HG03457 (cell line): ENCODE data around the gene CDC14A.

Source experiments
- ATAC-seq: cut with Tn5 transposase; IDR thresholded peaks from one replicate; pipeline ENCODE4 v1.9.1; 2021; ENCODE audit warnings: moderate number of reproducible peaks; ENCODE audit not compliant: unreplicated experiment

Gene CDC14A

DNA sequence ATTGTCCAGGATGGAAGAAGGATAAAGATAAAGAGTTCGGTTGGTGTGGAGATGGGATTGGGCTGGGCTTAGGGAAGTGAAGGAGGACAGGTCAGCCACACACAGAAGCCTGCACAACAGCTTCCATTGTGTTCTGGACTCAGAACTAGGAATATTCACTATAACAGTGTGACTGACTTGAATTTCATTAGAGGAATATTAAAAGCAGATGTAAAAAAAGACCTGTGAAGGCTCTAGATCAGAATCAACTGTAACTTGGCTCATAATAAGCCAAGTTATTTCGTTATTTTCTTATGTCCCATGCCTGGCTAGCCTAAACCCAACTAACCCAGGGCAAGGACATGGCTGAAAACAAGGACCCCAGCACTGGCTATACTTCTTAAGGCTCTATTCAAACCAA is 129.0 kb downstream of the CDC14A start:
- no peak for ATAC-seq

DNA sequence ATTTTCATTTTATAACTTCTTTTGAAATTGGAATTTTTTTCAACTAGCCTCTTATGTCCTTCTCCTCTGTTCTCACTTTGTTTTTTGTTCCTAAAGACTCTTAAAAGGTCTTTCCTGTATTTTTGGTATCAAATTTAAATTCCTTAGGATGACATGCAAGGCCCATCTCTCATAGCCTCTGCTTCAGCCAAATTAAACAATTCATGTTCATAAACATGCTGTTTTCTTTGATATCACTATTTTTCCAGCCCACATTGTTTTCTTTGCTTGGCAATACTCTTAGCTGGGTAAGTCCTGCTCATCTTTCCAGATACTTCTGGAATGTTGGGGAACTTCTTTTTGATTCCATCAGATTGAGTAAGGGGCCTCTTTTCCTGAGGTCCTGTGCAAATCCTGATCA is 129.9 kb downstream of the CDC14A start:
- no peak for ATAC-seq

DNA sequence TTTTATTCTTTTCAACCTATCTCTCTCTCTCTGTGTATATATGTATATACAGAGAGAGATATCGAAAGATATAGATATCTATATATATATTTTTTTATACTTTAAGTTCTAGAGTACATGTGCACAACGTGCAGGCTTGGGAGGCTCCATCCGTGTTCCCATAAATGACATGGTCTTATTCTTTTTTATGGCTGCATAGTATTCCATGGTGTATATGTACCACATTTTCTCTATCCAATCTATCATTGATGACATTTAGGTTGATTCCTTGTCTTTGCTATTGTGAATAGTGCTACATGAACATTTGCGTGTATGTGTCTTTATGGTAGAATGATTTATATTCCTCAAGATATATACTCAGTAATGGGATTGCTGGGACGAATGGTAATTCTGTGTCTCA is 130.4 kb downstream of the CDC14A start:
- ATAC-seq: no peak

DNA sequence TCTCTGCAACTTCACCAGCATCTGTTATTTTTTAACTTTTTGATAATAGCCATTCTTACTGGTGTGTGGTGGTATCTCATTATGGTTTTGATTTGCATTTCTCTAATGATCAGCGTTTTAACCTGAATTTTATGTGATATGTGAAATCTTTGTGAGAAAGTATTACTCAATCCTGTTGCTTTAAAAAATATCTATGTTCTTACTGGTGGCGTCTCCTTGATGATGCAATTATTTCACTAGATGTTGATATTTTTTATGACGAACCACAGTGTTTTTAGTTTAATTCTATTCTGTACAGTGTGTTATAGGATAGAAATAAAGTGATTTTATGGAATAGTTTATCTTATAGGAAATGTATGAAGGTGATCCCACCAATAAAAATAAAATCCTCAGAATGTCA is 130.9 kb downstream of the CDC14A start:
- no peak for ATAC-seq

DNA sequence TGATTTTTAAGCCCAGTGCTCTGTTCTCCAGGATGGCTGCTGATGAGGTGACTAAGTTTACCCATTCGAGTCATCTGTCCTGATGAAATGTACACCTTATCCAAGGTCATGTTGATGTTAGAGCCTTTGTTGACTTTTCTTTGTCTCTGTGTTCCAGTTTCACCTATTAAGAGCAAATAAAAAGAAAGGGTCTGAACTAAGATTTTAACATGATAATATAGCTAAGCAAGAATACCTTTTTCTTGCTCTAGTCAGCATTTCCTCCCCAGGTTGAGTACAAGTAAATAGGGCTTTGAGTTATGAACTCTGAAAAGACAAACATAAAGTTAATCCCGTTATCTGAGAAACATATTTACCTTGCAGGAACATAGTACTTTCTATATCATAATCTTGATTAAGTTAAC is 133.6 kb downstream of the CDC14A start:
- no peak for ATAC-seq

DNA sequence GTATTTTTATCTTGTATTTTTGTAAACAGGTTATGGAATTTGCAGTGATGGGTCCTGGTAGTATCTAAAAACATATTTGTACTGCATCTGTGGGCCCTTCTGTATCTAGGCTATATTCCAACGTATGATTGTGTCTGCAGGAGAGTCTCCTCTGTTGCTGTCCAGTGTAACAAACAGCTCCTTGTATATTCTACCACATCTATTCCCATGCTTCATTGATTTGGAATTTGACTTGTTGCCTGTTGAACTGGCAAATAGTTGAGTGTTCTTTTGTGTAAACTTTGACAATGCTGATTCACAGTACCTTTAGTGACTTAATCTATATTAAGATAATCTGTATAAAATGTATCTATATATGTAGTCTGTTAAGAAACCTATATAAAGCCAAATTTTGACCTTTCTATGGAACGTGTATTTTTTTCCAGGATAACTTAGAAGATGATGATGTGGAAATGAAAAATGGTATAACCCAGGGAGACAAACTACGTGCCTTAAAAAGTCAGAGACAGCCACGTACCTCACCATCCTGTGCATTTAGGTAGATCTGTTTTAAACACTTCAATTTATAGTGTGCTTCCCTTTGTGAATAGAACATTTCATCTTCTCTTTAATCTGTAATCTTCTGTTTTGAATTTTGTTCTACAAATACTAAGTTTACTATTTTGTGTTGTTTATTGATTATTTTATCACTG is 142.2 kb downstream of the CDC14A start:
- ATAC-seq: no peak

DNA sequence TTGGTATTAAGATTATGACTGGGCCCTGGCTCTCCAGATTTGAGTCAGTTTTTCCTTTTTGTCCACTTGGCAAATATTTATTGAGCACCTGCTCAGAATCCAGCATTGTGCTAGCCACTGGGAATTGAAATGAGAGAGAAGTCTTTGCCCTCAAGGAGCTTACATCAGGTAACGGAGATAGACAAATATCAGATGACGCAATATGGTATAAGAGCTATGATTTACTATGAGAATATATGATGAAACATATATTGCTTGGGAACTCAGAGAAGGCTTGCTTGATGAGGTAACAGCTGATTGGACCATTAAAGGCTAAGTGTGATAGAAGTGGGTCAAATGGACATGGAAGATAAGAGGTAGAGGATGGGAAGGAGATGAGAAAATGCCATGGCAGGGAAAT is 144.6 kb downstream of the CDC14A start:
- no peak for ATAC-seq

DNA sequence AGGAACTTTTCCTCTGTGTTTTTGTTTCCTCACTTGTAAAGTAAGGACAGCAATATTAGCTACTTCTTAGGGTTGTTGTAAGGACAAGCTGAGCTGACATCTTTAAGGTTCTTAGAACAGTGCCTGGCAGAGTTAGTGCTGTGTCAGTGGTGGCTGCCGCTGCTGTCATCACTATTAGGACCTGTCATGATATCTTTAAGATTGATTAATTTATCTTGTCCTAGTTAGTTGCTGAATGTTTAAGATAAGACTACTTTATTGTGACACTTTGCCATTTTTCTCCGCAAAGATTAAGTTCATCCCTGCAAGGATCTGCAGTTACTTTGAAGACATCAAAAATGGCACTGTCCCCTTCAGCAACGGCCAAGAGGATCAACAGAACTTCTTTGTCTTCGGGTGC is 145.5 kb downstream of the CDC14A start:
- ATAC-seq: no peak

DNA sequence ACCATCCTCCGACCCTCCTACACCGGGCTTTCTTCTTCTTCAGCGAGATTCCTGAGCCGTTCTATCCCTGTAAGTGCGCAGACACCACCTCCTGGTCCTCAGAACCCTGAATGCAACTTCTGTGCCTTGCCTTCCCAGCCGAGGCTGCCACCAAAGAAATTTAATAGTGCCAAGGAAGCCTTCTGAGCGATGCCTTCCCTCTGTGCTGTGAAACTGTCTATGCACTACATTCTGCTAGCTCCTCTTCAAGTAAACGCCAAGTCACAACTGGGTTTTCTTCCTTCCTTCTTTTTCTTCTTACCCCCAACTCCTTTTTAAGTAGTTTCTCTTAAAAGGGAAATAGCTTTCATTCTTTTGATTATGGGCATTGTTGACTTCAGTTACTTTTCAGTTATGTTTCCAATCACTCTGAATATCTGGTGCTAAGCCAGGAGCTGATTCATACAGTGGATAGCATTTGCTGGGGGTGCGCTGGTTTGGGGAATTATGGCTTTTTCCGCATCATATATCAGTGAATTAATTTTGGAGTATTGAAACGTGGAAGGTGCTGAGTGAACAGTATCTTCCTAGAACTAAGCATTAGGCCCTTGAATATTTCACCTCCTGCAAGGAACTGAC is 147.0 kb downstream of the CDC14A start:
- ATAC-seq: no peak

DNA sequence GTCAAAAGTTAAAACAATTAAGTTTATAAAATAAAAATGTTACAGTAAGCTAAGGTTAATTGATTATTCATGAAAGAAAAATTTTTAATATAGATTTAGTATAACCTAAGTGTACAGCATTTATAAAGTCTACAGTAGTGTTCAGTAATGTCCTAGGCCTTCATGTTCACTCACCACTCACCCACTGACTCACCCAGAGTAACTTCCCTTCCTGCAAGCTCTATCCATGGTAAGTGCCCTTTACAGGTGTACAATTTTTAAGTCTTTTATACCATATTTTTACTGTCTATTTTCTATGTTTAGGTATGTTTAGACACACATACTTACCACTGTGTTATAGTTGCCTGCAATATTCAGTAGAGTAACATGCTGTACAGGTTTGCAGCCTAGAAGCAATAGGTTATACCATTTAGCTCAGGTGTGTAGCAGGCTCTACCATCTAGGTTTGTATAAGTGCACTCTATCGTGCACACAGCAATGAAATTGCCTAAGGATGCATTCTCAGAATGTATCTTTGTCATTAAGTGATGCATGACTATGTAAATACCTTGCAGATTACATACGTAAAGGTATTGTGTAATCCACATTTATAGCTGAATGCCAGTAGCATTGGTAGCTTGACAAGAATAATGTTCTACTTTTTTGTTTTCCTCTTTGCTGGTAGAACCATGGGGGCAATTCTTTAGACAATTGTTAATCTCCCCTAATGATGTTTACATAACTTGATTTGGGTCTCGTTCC is 149.9 kb downstream of the CDC14A start:
- no peak for ATAC-seq

DNA sequence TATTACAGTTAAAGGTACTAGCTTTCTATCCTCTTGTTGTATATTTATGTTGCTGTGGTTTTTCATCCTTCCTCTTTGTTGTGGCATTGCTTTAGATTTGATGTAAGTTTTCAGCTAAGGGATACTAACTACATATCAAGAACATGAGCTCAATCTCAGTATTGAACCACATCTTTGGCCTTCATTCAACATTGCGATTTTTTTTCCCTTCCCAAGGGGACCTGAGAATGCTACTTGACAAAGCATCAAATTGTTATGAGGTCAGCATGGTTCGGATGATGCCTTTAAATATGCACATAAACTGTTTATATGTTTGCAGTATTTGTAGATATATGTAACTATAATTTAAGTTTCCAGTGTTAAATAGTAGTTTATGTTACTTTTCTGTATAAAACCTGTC is 153.9 kb downstream of the CDC14A start:
- no peak for ATAC-seq

DNA sequence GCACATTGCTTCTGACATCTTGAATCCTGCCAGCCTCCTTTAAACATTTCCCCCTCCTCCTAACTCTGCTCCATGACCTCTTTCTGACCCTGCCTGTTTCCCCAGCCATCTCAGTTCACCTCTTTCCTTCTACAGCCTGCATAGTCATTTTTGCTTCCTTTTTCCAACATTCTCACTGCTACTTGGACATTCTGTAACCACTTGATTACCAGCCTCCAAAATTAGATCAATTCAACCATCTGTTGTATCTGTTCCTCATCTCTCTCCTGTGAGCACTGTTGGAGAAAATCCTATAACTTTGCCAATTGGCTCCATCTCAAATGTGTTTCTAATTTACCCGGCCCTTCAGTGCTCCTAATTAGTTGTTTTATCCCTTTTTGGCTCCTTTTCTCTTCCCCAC is 158.1 kb downstream of the CDC14A start:
- no peak for ATAC-seq

DNA sequence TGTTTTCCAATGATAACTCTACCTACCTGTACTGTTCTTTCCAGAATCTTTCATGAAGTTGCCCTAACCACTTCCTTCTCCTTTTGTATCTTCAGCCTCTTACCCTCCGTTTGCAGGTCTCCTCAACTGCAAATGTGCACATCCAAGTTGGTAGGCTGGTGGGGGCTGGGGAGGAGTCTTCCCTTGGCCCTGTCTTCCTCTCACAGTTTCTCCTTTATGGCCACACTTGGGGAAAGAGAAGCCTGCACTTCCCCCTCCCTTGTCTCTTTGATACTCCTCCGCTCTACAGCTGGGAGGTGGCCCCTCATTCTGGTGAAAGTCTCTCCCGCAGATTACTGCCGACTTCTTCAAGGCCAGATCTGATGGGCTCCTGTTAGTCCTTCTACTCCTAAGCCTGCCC is 158.8 kb downstream of the CDC14A start:
- no peak for ATAC-seq

DNA sequence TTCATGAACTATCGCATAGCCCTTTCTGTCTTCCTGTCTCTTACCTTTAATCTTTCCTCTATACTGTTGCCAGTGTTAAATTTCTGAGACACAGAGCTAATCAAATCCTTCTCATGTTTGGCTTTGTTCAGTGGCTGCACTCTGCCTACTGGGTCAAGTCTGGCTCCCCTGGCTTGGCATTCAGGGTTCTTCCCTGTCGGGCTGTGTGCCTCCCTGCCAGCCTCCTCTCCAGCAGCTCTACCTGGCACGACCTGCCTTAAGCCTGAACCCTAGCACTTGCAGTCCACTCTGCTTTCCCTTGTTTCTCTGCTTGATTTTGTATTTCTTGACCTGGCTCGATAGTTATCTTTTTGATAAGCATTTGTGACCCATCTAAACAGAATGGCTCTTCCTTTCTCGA is 159.5 kb downstream of the CDC14A start:
- no peak for ATAC-seq

DNA sequence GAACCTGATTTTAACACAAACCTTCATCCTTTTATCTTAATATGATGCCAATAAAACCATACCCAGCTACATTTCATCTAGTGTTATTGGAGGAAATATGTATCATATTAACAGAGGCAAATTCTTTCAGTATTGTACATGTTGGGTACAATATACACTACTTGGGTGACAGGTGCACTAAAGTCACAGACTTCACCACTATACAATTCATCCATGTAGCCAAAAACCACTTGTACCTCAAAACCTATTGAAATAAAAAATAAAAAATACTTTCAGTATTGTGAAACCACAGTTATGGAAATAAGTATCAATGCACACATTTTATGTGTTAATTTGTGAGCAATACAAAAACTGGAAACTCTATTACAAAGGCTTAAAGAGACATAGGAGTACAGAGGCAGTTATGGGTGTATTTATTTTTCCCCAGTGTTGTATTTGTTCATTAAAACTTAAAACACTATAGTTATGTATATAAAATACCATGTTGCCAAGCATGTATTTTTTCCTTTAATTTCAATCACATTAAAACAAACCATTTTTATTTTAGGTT is 160.6 kb downstream of the CDC14A start:
- no peak for ATAC-seq

DNA sequence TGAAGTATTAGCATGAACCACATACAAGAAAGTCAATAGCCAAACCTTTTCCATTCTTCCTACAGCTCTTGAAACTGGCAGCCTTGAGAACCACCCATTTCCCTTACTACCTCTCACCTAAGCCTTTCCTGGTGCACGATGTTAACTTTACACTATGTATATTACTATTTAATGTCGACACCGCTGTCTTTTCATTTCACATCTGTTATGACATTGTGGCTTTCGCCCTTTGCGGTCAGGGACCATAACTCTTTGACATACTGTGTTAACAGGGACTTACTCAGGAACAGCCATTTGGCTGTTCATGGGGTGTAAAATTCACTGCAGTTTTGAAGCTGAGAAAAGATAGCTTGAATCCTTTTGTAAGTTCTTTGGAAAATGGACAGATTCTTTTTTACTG is 164.6 kb downstream of the CDC14A start:
- ATAC-seq: no peak

DNA sequence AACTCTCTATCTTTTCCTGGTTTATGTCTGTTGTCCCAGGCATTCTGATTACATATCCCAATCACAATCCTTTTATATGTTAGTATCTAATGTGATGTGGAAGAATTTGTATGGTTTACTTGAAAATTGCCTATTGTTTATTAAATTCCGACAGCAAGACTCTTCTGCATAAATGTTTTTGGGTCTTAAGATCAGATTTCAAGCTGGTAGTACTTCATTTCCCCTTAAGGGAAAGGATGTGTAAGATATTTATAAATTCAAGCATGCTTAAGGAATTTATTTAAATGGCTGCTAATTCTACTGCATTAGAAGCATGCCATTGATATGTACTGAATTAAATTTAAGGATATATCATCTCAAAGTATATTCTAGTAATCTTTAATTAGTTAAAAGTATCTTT is 165.2 kb downstream of the CDC14A start:
- no peak for ATAC-seq

DNA sequence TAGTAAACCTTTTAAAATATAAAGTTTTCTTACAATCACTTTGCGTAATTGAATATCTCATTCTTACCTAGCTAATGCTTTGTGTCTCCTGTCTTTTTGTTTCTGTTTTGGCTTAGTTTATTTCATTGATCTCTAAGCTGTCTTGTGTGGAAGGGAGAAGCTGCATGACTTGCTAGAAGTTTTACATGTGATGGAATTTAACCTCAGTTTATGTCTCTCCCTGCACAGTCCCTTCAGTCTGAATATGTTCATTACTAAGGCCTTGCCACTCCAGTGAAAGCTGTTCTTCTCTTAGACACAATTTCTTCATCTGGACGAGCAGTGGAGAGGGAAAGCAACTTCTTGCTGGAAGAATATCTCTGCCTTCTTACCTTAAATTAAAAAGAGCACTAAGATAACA is 165.7 kb downstream of the CDC14A start:
- ATAC-seq: no peak

DNA sequence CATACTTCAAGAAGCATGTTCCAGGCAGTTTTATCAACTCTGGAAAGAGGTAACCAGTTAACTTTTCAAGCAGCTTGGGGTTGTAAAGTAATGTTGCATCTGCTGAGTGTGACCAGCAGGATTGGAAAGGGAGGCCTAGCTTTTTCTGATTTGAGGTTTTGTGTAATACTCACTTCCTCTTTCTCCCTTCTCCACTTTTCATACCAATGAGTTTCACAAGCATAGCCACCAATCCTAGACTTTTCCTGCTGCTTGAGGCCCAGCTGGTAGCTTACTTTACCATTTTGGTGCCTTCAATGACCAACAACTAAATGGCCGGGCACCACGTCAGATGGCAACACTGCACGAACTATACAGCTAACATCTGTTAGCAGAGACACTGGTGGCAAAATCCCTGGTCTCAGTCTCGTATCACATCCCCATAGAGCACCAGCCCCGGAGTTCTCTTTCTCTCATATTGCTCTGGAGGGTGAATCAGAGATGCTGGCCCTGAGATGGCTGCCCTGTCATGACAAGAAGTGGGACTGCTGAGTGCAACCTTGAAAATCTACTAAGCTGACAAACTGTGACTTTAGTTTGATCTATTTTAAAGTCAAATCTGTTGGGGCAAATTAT is 170.8 kb downstream of the CDC14A start:
- ATAC-seq: peak; percentile 71

DNA sequence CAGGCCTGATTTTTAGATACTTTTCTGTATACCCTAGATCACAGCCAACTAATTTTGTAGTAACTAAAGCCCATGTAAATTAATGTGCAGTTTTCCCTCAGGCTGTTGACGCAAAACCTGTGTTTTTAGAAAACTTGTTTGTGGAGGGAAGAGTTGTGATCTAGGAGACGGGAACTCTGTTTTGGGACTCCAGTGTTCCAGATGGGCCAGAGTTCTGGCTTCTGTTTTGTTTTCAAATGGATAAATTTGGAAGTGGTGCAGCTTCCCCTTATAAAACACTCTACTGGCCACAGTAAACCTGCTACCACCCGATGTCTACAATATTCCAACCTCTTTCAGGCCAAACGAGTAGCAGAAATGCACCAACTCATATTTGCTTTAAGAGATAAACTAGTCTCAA is 172.0 kb downstream of the CDC14A start:
- no peak for ATAC-seq

DNA sequence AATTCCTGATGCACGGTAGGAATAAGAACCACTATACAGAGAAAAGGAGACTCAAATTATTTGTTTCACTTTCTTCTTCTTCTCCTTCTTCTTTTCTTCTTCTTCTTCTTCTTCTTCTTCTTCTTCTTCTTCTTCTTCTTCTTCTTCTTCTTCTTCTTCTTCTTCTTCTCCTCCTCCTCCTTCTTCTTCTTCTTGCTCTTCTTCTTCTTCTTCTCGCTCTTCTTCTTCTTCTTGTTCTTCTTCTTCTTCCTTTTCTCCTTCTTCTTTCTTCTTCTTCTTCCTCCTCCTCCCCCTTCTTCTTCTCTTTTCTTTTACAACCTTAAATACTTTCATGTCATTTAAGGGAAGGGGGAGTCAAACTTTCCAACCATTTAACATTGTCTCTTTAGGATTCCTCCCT is 174.6 kb downstream of the CDC14A start:
- ATAC-seq: no peak

DNA sequence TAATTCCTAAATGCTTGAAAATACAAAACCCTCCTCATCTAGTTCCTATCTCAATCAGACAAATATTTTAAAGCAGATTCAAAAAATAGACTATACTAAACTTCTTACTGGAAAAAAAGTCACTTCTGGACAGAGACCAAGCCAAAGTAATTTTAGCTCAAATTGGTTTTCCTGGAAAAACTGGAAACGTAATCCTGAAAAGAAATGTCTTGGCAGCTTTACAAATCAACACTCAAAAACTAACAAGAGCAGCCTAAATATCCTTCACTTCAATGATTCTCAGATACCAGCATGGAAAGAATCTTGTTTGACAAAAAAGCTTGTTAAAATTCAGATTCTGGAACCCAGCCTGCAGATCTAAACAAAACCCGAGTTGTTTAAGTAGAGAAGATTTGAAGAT is 176.6 kb downstream of the CDC14A start:
- ATAC-seq: no peak
